ENCODE results near the gene SOCS3. TPM values are rescaled to one million over a fixed set of nuclear protein-coding genes. Genes with fewer than 3 reads are reported as not detected.

The SOCS3 gene
- total and polyA plus RNA-seq, 2 experiments from 2014 or later = 13.2 to 32.9 TPM

DNA sequence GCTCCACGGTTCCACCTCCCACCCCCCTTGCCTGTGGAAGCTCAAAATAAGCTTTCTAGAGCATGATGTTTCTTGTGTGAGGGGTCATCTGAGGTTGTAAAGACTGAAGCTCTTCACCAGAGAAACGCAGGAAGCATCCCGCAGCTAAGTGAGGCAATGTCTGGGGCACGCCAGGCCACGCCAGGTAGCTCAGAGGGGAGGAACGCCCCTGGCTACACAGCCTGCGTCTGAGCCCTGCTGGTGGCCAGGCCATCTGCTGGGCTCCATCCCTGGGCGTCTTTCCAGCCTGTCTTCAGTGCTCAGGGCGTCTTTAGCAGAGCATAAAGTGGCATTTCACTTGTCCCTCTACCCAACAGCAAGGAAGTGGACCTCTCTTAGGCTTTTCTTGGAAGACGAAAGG, 15.2 kb downstream of the SOCS3 start (continued):
- no peak for TF ChIP-seq CTCF (conservative IDR thresholded peaks at IDR 0.05; ENCODE audit: low read depth in 2 of 2)
- TF ChIP-seq NANOG (IDR thresholded peaks at IDR 0.05; ENCODE audit: borderline replicate concordance) = no peak
- TF ChIP-seq REST (IDR thresholded peaks at IDR 0.05; ENCODE audit: unreplicated experiment) = no peak
- no peak for TF ChIP-seq EZH2phosphoT487 (IDR thresholded peaks at IDR 0.05; ENCODE audit: unreplicated experiment)
- TF ChIP-seq CREB1 (CRISPR knock-in tag; IDR thresholded peaks at IDR 0.05; ENCODE audit: low read depth) = no peak
- TF ChIP-seq ZNF114 (CRISPR knock-in tag; IDR thresholded peaks at IDR 0.05) = no peak

- Mint-ChIP-seq H3K4me3 (no peak overlapping the region), H3K36me3 (ENCODE audit: low read depth) (no peaks in the 10 kb centered on the region), H3K4me1 (peaks cover 26% of the 10 kb centered on the region), H3K9me3 (no peaks in the 10 kb centered on the region), H3K27me3 (ENCODE audit: insufficient read depth, low read depth, poor library complexity) (peaks cover 26% of the 10 kb centered on the region), H3K27ac (no peak overlapping the region)
- Histone ChIP-seq H3K27ac (ENCODE audit: low read depth) (no peak overlapping the region), H4K20me1 (replicated peaks; ENCODE audit: insufficient read depth) (no peaks in the 10 kb centered on the region), H3K36me3 (ENCODE audit: insufficient read depth) (no peaks in the 10 kb centered on the region), H3K27me3 (ENCODE audit: insufficient read depth) (peaks cover 22% of the 10 kb centered on the region), H3K4me3 (no peak overlapping the region), H3K9me2 (ENCODE audit: insufficient read depth) (no peaks in the 10 kb centered on the region), H3F3A (replicated peaks; ENCODE audit: low read depth) (0 out of 2 replicates have a peak, but pooled peaks cover 13% of the 10 kb centered on the region), H3K4me1 (ENCODE audit: insufficient read depth) (peaks cover 18% of the 10 kb centered on the region), H3K4me2 (peak overlapping the region; percentile 85), H3K79me2 (replicated peaks; ENCODE audit: insufficient read depth) (no peaks in the 10 kb centered on the region), H2AFZ (peak overlapping the region; percentile 69)
- no peak for ATAC-seq
- DNase-seq (ENCODE audit: low spot score) = peak; percentile 27
- TF ChIP-seq ZNF462 (CRISPR knock-in tag; IDR thresholded peaks at IDR 0.05) (no peak), ZNF331 (CRISPR knock-in tag; IDR thresholded peaks at IDR 0.05; ENCODE audit: low read depth) (no peak), ZNF114 (CRISPR knock-in tag; IDR thresholded peaks at IDR 0.05) (no peak), CTCF (conservative IDR thresholded peaks at IDR 0.05; ENCODE audit: low read depth in 2 of 2) (no peak), CREB1 (CRISPR knock-in tag; IDR thresholded peaks at IDR 0.05; ENCODE audit: low read depth) (no peak), NANOG (IDR thresholded peaks at IDR 0.05; ENCODE audit: borderline replicate concordance) (no peak), EZH2phosphoT487 (IDR thresholded peaks at IDR 0.05; ENCODE audit: unreplicated experiment) (no peak), JUNB (IDR thresholded peaks at IDR 0.05; ENCODE audit: unreplicated experiment) (no peak), STAT1 (IDR thresholded peaks at IDR 0.05; ENCODE audit: unreplicated experiment) (no peak)
These were observed 16.2 kb downstream of the SOCS3 start for GRCh38 chr17:78343543-78344201.
